ENCODE results near the gene TMPRSS9. TPM values are rescaled to one million over a fixed set of nuclear protein-coding genes. Genes with fewer than 3 reads are reported as not detected.

TMPRSS9 gene
- polyA plus RNA-seq, 3 donors, result 0.12 to 0.30 TPM; not detected in 1

GRCh38 chr19:2428321-2428690 lies 68.2 kb downstream of the TMPRSS9 start:
- no peaks in the 10 kb centered on the region for H3K9me3 Mint-ChIP-seq
- Histone ChIP-seq H3K9ac (ENCODE audit: insufficient read depth, low read length, poor library complexity, severe bottlenecking) (peak overlapping the region; percentile 87), H4K20me1 (ENCODE audit: insufficient read depth, low read length) (peaks cover 32% of the 10 kb centered on the region), H3K27ac (ENCODE audit: low read depth in 1 of 2, low read length in 2 of 2) (peak overlapping the region; percentile 78 to 95), H3K79me2 (ENCODE audit: insufficient read depth, low read length) (peaks cover 21% of the 10 kb centered on the region), H3K4me3 (replicated peaks in 1 of 3; ENCODE audit: low read depth in 2 of 3, low read length in 3 of 3) (peak overlapping the region in 2 of 3 experiments; percentile 71 to 88), H3K4me1 (ENCODE audit: control insufficient read depth in 1 of 2, insufficient read depth in 2 of 2, low read length in 2 of 2) (peaks cover 21 to 28% of the 10 kb centered on the region in 2 donors), H3K9me3 (replicated peaks in 1 of 2; ENCODE audit: control insufficient read depth in 1 of 2, insufficient read depth in 1 of 2, low read length in 2 of 2) (no peaks in the 10 kb centered on the region), H2AFZ (ENCODE audit: insufficient read depth, low read depth, low read length, poor library complexity, severe bottlenecking) (peak overlapping the region; percentile 91), H3K27me3 (ENCODE audit: control insufficient read depth in 2 of 2, insufficient read depth in 2 of 2, low read length in 2 of 2) (no peaks in the 10 kb centered on the region), H3K4me2 (replicated peaks; ENCODE audit: extremely low read depth, low read length, poor library complexity, severe bottlenecking) (peak overlapping the region; percentile 81), H3K36me3 (replicated peaks in 1 of 2; ENCODE audit: control insufficient read depth in 1 of 2, insufficient read depth in 2 of 2, low read length in 2 of 2) (peaks cover 12 to 47% of the 10 kb centered on the region in 2 donors)
- H3K4me1 Mint-ChIP-seq, result peaks cover 17% of the 10 kb centered on the region
- intact Hi-C loops (cut with micrococcal nuclease), result no loop called here
- peak in 1 of 3 donors; percentile 7 for DNase-seq
- H3K27me3 Mint-ChIP-seq (ENCODE audit: low read depth in 3 of 3), result peaks cover 0 to 2% (median 0%) of the 10 kb centered on the region in 3 donors
- peaks cover 10 to 38% of the 10 kb centered on the region in 2 donors for H3K36me3 Mint-ChIP-seq
- 69% methylated on average over 25 of the region's 25 CpGs for WGBS (ENCODE audit: insufficient coverage)
- peak overlapping the region; percentile 90 to 99 (median 97) for H3K27ac Mint-ChIP-seq
- TF ChIP-seq CTCF (IDR thresholded peaks at IDR 0.05), result no peak
- peak overlapping the region; percentile 83 to 95 for H3K4me3 Mint-ChIP-seq

GRCh38 chr19:2428756-2429711 lies 69.0 kb downstream of the TMPRSS9 start:
- Mint-ChIP-seq H3K27me3 (ENCODE audit: low read depth in 3 of 3) (peaks cover 0 to 2% (median 0%) of the 10 kb centered on the region in 3 donors), H3K4me3 (no peak overlapping the region), H3K4me1 (peaks cover 17% of the 10 kb centered on the region), H3K27ac (peak overlapping the region in 5 of 7 donors; percentile 19 to 97 (median 66)), H3K9me3 (no peaks in the 10 kb centered on the region), H3K36me3 (peaks cover 12 to 42% of the 10 kb centered on the region in 2 donors)
- Histone ChIP-seq H2AFZ (ENCODE audit: insufficient read depth, low read depth, low read length, poor library complexity, severe bottlenecking) (peak overlapping the region; percentile 91), H4K20me1 (ENCODE audit: insufficient read depth, low read length) (peaks cover 25% of the 10 kb centered on the region), H3K4me2 (replicated peaks; ENCODE audit: extremely low read depth, low read length, poor library complexity, severe bottlenecking) (peak overlapping the region; percentile 81), H3K9me3 (replicated peaks in 1 of 2; ENCODE audit: control insufficient read depth in 1 of 2, insufficient read depth in 1 of 2, low read length in 2 of 2) (no peaks in the 10 kb centered on the region), H3K4me3 (replicated peaks in 1 of 3; ENCODE audit: low read depth in 2 of 3, low read length in 3 of 3) (no peak overlapping the region), H3K36me3 (replicated peaks in 1 of 2; ENCODE audit: control insufficient read depth in 1 of 2, insufficient read depth in 2 of 2, low read length in 2 of 2) (peaks cover 15 to 49% of the 10 kb centered on the region in 2 donors), H3K79me2 (ENCODE audit: insufficient read depth, low read length) (peaks cover 21% of the 10 kb centered on the region), H3K9ac (ENCODE audit: insufficient read depth, low read length, poor library complexity, severe bottlenecking) (no peak overlapping the region), H3K4me1 (ENCODE audit: control insufficient read depth in 1 of 2, insufficient read depth in 2 of 2, low read length in 2 of 2) (peaks cover 21 to 28% of the 10 kb centered on the region in 2 donors), H3K27ac (ENCODE audit: low read depth in 1 of 2, low read length in 2 of 2) (peak overlapping the region in 1 of 2 donors; percentile 95), H3K27me3 (ENCODE audit: control insufficient read depth in 2 of 2, insufficient read depth in 2 of 2, low read length in 2 of 2) (no peaks in the 10 kb centered on the region)
- DNase-seq, result peak in 1 of 3 donors; percentile 3
- WGBS (ENCODE audit: insufficient coverage), result 93% methylated on average over 17 of the region's 37 CpGs
- no peak for TF ChIP-seq CTCF (IDR thresholded peaks at IDR 0.05)
- intact Hi-C loops (cut with micrococcal nuclease), result no loop called here
